Measurements from ENCODE around the gene OLFML2A.
"Not testable (repeated sequence)": the region's sequence is repeated elsewhere in the genome, so short reads cannot be mapped to it uniquely, and the experiment has no call there.

Gene OLFML2A

GRCh38 chr9:124776954-124777648, at the start of gene OLFML2A:
TSS of gene OLFML2A (plus strand) at chr9:124777133. CDS start at chr9:124777271, 138 bp downstream.
- DNase-seq: no peak

- no peak for DNase-seq
Measured at GRCh38 chr9:124730772-124731171, 46.2 kb upstream of the OLFML2A start.

DNA sequence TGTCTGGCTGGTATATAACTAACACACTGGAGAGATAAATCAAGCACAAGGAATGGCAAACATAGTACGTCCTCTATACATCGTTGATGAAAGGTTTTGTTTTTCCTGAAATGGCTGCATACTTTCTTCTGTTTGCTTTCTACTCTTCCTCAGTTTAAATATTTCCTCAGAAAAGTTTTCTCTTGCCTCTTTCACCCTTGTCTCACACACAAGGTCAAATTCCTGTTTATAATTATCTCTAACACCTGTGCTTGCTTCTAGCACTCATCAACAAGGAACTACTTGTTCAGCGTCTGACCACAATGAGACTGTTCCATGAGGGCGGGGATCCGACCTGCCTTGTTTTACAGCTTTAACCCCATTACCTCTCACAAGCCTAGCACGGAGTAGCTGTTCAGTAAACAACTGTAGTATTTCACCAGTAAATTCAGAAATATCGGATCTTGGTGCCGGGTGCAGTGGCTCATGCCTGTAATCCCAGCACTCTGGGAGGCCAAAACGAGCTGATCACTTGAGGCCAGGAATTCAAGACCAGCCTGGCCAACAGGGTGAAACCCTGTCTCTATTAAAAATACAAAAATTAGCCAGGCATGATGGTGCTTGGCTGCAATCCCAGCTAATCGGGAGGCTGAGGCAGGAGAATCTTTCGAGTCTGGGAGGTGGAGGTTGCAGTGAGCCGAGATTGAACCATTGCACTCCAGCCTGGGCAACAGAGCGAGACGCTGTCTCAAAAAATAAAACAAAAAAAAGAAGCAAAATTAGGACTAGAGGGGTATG, 42.8 kb upstream of the OLFML2A start:
- DNase-seq: peak in 1 of 2 experiments; percentile 8

GRCh38 chr9:124734741-124735083, 42.2 kb upstream of the OLFML2A start:
- not testable (repeated sequence) for DNase-seq

DNA sequence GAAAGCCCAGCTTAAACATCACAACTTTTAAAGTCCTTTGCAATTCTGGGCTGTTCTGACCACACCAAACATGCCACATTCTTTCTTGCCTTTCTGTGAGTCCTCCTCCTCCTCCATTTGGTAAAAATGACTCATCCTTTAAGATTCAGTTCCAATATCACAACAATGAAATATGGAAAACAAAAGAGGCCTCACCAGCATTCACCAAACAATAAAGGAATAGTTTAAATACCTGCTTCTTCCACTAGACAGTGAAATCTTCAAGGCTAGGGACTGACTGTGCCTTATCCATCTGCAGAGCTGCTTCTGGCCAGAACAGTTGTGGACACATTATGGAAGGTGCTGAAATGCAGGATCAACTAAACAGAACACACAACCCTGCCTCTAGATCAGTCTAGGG, 41.8 kb upstream of the OLFML2A start:
- DNase-seq: no peak

GRCh38 chr9:124738075-124738474, 38.9 kb upstream of the OLFML2A start:
- not testable (repeated sequence) for DNase-seq

DNA sequence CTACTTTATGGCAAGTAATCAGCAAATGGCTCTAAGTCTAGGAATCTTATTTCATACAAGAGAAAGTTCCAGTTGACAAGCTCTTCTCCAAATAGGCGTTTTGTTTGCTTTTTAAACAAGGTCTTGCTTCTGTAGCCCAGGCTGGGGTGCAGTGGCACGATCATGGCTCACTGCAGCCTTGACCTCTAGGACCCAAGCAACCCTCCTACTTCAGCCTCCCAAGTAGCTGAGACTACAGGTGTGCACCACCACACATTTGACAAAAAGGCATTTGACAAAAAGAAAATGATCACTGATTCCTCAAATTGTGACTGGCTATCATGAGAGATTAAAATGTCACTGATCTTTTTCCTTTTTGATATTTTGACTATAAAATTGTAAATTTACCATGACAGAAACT, 37.6 kb upstream of the OLFML2A start:
- no peak for DNase-seq

- DNase-seq: no peak
Measured at GRCh38 chr9:124741149-124741548, 35.8 kb upstream of the OLFML2A start.

DNA sequence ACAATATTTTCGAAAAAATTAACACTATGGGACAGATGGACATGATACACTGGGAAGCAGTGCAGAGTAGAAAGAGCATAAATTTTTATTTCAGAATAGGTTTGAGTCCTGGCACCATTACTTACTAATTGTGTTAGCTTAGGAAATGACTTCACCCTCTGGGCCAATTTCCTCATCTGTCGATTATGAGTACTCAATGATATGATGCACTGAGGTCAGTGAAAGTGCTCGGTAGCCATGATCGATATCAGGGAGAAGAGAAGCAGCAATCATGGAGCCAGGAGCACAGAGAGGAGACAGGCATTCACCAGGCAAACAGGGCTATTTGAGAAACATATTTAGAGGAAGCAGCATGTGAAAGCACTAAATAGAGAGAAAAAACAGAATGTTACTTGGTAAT, 35.3 kb upstream of the OLFML2A start:
- no peak for DNase-seq

GRCh38 chr9:124742940-124743339, 34.0 kb upstream of the OLFML2A start:
- DNase-seq: no peak

GRCh38 chr9:124743686-124744348, 33.1 kb upstream of the OLFML2A start:
- no peak for DNase-seq

GRCh38 chr9:124747065-124747464, 29.9 kb upstream of the OLFML2A start:
- DNase-seq: no peak

- DNase-seq: no peak
Measured at GRCh38 chr9:124749284-124749683, 27.6 kb upstream of the OLFML2A start.

- DNase-seq: no peak
Measured at GRCh38 chr9:124749781-124750180, 27.2 kb upstream of the OLFML2A start.

DNA sequence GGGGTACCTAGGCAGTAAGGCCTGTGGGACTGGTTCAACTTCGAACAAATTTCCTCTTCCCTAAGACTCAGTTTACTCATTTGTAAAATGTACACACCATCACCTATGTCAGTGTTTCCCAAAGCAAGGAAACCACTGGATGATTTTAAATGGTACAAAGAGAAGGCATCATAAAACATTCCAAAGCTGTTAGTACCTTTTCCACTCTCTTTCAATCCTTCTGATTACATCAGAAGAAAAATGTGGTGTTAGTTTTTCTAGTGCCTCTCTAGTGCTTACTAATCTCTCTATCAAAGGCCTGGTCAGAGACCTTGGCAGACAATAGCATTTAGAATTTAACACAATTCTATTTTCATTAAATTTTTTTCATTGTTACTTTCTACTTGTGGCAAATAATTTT, 24.0 kb upstream of the OLFML2A start:
- DNase-seq: no peak

DNA sequence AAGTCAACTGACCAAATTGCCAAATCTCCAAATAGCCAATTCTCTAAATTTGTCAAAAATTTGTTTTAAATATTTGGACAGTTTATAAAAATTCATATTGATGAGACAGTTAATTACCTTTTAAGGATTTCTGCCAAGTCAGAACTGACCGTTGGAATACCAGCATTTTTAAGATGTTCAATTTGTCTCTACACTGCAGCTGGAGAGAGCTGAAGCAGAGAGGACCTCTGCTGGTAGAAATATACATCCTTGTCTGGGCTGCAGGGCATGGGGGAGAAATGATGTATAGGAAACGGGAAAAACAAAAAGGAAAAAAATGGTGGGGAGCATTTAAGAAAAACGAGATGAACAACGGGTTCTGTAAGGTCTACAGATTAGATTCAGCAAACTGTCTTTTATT, 22.6 kb upstream of the OLFML2A start:
- peak in 1 of 2 experiments; percentile 11 for DNase-seq

GRCh38 chr9:124755061-124755460, 21.9 kb upstream of the OLFML2A start:
- DNase-seq: no peak

- DNase-seq: no peak
Measured at GRCh38 chr9:124756011-124756410, 20.9 kb upstream of the OLFML2A start.

DNA sequence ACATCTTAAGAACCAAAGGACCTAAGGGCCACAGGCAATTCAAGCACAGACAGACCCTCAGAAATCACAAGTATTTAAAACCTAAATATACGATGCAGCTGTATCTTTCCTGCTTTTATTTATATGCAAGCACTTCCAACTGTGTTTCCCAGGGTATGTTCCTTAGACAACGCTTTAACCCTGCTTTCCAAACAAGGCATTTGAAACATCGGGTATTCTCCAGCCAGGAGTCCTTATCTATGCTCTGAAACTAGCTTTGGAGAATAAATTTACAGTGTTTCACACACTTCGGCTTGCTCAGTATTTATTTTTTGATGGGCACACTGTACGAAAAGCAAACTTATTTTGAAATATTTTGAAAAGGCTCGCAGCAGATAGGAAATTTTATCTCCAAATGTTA, 19.3 kb upstream of the OLFML2A start:
- no peak for DNase-seq

DNA sequence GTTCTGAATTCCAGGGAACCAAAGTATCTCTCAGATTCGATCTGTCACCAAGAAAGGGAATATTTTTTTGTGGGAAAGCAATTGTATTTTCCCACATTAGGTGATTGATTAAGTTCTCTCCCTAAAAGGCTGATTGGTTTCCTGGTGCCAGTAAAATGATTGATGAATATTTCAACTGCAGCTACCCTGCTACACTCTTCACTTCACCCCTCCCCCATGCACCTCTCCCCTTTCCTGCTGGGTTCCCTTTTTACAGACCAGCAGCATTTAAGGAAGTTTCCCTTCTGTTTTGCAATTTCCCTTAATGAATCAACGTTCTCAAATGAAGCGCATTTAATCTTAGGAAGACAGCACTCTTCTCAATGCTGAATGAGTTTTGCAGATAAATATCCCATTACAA, 18.9 kb upstream of the OLFML2A start:
- DNase-seq: no peak

GRCh38 chr9:124758691-124759090, 18.2 kb upstream of the OLFML2A start:
- DNase-seq: no peak

GRCh38 chr9:124759327-124759726, 17.6 kb upstream of the OLFML2A start:
- DNase-seq: no peak

GRCh38 chr9:124760719-124761118, 16.2 kb upstream of the OLFML2A start:
- DNase-seq: no peak

GRCh38 chr9:124761196-124761595, 15.7 kb upstream of the OLFML2A start:
- no peak for DNase-seq

Data from SHP77 (cell line).